Activated CD4-positive, alpha-beta T cell treated with anti-CD3 and anti-CD28 coated beads, Interleukin-2, Interleukin-4, amounts not matched to agents 100 ng/mL and 50 ng/mL, durations not matched to agents 16 hours and 8 hours (primary cell): ENCODE measurements around the gene CNOT10.
A peak's percentile ranks its signal among the peaks of the same experiment; 100 is the strongest.
"Not testable (repeated sequence)": the region's sequence is repeated elsewhere in the genome, so short reads cannot be mapped to it uniquely, and the experiment has no call there.

ENCODE experiments used
- DNase-seq: peaks from one replicate; pipeline ENCODE4 v3.0.0-alpha.2; 2020; ENCODE audit warnings: low spot score

CNOT10 gene, protein sequence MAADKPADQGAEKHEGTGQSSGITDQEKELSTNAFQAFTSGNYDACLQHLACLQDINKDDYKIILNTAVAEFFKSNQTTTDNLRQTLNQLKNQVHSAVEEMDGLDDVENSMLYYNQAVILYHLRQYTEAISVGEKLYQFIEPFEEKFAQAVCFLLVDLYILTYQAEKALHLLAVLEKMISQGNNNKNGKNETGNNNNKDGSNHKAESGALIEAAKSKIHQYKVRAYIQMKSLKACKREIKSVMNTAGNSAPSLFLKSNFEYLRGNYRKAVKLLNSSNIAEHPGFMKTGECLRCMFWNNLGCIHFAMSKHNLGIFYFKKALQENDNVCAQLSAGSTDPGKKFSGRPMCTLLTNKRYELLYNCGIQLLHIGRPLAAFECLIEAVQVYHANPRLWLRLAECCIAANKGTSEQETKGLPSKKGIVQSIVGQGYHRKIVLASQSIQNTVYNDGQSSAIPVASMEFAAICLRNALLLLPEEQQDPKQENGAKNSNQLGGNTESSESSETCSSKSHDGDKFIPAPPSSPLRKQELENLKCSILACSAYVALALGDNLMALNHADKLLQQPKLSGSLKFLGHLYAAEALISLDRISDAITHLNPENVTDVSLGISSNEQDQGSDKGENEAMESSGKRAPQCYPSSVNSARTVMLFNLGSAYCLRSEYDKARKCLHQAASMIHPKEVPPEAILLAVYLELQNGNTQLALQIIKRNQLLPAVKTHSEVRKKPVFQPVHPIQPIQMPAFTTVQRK

GRCh38 chr3:32684800-32685542 is at the start of gene CNOT10:
Gene CNOT10, plus strand, starts transcription at chr3:32685188. Its CDS starts 273 bp downstream, at chr3:32685461.
- peak; percentile 97 for DNase-seq

DNA sequence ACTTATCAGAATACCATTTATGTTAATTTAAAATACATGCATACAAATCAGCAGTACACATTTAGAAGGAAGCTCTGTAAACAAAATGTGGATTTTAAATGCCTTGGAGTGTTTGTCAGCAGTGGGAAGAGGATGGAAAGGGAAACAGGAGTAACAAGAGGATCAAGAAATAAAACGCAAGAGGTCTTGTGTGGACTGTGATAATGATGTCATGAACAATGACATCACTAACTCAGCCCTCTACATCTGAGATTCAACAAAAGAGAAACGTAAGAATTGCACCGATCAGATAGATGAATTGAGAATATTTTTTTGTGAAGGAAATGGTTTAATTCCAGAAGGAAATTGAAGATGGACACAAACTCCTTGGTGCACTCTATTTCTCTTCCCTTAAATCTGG is 44.0 kb upstream of the CNOT10 start:
- DNase-seq = no peak

- no peak for DNase-seq
These were observed 43.6 kb upstream of the CNOT10 start for GRCh38 chr3:32641356-32641755.

- DNase-seq = no peak
These were observed 41.6 kb upstream of the CNOT10 start for GRCh38 chr3:32643354-32643753.

DNA sequence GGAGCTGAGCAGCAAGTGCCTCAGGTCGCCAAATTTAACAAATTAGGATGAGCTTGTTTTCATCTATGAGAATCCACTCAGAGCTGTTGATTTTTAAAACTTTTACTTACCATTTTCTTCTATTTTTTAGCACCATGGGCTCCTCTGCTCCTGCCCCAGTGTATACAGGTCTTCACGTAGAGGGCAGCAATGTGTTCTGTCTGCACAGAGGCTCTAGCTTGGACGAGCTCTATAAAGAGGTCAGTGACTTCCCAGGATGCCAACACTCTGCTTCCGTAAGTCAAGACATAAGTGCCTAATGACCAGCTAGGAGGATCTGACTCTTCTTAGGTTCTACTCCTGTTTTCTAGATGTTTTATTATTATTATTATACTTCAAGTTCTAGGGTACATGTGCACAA is 41.2 kb upstream of the CNOT10 start:
- no peak for DNase-seq

GRCh38 chr3:32644380-32644779 is 40.6 kb upstream of the CNOT10 start:
- no peak for DNase-seq

- DNase-seq = no peak
These were observed 38.2 kb upstream of the CNOT10 start for GRCh38 chr3:32646761-32647160.

- not testable (repeated sequence) for DNase-seq
These were observed 32.5 kb upstream of the CNOT10 start for GRCh38 chr3:32652337-32653100.

- DNase-seq = no peak
These were observed 29.8 kb upstream of the CNOT10 start for GRCh38 chr3:32655167-32655566.

GRCh38 chr3:32660634-32661033 is 24.4 kb upstream of the CNOT10 start:
- DNase-seq = no peak

- DNase-seq = no peak
These were observed 22.3 kb upstream of the CNOT10 start for GRCh38 chr3:32662647-32663046.

GRCh38 chr3:32664630-32665075 is 20.3 kb upstream of the CNOT10 start:
- DNase-seq = peak; percentile 40

DNA sequence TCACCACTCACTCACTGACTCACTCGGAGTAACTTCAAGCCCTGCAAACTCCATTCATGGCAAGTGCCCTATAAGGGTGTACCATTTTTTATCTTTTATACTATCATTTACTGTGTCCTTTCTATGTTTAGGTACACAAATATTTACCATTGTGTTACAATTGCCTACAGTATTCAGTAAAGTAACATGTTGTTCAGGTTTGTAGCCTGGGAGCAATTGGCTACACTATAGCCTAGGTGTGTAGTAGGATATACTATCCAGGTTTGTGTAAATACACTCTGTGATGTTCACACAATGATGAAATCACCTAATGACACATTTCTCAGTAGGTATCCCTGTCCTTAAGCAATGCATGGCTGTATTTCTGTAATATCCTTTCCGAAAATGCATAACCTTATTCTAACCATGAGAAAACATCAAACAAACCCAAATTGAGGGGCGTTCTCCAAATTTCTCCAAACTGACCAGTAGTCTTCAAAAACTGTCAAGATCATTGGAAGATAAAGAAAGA is 17.9 kb upstream of the CNOT10 start:
- DNase-seq = no peak

DNA sequence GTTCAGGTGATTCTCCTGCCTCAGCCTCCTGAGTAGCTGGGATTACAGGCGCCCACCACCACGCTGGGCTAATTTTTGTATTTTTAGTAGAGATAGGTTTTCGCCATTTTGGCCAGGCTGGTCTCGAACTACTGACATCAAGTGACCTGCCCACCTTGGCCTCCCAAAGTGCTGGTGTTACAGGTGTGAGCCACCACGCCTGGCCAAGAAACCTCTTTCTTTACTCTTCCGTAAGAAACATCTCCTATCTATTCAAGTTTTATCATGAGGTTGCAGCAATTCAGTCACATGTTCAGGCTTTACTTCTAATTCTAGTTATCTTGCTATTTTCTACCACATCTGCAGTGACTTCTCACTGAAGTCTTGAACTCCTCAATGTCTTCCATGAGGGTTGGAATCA is 15.8 kb upstream of the CNOT10 start:
- DNase-seq = not testable (repeated sequence)

DNA sequence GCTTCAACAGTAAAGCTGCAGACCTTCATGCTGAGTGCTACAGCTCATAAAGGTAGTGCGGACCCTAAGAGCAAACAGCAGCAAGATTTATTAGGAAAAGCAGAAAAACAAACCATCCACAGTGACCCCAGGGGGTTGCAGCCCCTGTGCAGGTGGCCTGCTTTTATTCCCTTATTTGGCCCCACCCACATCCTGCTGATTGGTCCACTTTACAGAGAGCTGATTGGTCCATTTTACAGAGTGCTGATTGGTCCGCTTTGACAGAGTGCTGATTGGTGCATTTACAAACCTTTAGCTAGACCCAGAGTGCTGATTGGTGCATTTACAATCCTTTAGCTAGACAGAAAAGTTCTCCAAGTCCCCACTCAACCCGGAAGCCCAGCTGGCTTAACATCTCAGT is 11.3 kb upstream of the CNOT10 start:
- not testable (repeated sequence) for DNase-seq

DNA sequence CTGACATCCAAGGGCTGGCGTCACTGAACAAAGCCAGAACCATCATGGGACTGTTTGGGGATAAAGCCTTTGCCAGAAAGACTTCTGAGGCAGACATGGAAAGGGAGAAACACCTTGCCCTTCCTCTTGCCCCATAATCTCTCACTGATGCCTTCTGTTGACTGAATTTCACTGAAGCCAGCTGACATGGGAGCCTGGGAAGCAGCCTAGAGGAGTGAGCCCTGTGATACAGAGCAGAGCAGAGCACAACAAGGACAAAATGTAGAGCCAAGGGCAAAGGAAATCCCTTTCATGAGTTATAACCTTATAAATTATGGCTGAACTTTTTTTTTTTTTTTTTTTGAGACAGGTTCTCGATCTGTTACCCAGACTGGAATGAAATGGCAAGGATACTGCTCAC is 9.8 kb upstream of the CNOT10 start:
- no peak for DNase-seq

- no peak for DNase-seq
These were observed 9.3 kb upstream of the CNOT10 start for GRCh38 chr3:32675650-32676049.

GRCh38 chr3:32681811-32682210 is 3.2 kb upstream of the CNOT10 start:
- DNase-seq = peak; percentile 13

GRCh38 chr3:32684029-32684799 is 774 bp upstream of the CNOT10 start:
- DNase-seq = no peak

GRCh38 chr3:32685543-32686185 is 676 bp downstream of the CNOT10 start:
- DNase-seq = no peak
